ENCODE data around the gene ORC5.
"Not testable (repeated sequence)": the region's sequence is repeated elsewhere in the genome, so short reads cannot be mapped to it uniquely, and the experiment has no call there.

Gene ORC5

DNA sequence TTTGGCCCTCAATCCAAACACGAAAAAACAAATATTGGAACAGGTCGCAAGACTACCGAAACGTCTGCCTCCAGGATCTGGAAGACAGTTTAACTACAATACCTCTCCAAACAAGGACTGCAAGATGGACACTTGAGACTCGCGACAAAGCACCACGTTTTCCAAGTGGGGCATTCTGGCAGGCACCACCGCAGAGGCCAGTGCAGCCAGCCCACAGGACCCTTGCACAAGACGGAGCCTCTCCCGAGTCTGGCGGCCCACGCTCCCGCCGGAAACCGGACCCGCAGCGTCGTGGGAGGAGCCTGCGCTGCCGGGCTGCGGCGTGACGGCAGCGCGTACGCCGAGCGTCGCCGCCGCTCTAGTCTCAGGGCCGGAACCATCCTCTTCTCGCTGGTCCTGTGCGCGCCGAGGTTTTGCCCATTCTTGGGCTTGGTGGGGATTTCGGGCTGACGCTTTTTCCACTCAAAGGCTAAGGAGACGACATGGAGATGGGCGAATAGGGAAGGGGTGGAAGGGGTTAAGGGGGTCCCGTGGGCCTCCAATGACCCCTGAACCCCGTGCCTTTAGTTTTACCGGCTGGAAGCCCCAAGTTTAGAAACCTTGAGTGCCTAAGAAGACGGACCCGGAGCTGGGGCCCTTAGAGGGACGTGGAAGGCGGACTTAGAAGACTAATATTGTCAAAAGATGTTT lies at the start of gene ORC5:
ORC5 (minus strand) TSS at position 283 of the 690 bp plus-strand sequence; CDS start at position 174, 109 bp downstream.
- peak; percentile 89 for DNase-seq (ENCODE audit: low spot score)

DNA sequence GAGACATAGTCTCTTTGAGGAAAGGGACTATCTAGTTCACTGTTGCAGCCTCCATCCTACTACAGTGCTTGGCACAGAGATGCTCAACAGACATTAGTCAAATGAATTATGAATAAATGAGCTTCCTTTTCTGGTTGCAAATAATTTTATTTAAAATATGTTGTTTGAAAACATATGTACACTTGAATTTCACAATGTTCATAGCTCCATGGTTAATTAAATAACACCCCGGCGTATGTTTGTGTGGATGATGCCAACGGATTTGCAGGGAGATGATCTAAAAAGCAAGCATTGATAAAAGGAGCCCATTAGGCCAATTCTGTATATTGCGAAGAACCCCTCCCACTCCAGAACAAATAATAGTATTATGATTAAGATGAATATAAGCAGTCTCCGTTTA lies 47.8 kb upstream of the ORC5 start:
- no peak for DNase-seq (ENCODE audit: low spot score)

- no peak for DNase-seq (ENCODE audit: low spot score)
Measured at GRCh38 chr7:104255194-104255593, 47.4 kb upstream of the ORC5 start.

- no peak for DNase-seq (ENCODE audit: low spot score)
Measured at GRCh38 chr7:104254696-104255095, 46.9 kb upstream of the ORC5 start.

DNA sequence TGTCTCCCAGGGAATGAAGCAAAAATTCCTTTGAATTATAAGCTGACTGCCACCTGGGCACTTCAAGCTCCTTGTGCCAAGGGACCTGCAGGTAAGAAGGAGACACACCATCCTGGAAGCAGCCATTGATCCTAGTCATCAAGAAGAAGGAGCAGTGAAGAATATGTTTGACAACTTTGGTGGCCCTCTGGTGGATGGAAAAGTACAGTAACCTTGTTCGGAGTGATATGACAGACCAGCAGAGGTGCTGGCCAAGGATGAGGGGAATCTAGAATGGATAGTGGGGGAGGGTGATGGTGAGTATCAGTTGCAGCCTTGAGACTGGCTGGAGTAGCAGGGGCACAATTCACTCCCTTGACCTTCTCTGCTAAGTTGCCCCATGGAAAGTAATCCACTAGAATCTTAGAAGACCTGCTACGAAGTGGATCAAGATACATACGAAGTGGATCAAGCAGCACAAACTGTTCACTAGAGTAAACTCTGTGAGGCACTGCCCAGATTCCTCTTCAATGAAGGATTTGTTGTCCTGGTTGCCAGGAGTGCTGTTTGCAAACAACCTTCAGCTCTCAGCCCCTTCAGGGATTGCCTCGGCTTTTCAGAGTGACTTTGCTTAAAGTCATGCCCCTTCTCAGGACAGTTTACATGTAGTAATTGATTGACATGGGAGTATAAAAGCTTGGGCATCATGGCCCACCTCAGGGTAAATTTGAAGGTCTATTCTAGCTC lies 44.8 kb upstream of the ORC5 start:
- DNase-seq (ENCODE audit: low spot score) = peak; percentile 29

- no peak for DNase-seq (ENCODE audit: low spot score)
Measured at GRCh38 chr7:104242638-104243037, 34.8 kb upstream of the ORC5 start.

GRCh38 chr7:104241538-104242209 lies 33.9 kb upstream of the ORC5 start:
- DNase-seq (ENCODE audit: low spot score) = peak; percentile 15

- DNase-seq (ENCODE audit: low spot score) = no peak
Measured at GRCh38 chr7:104241135-104241534, 33.3 kb upstream of the ORC5 start.

- DNase-seq (ENCODE audit: low spot score) = no peak
Measured at GRCh38 chr7:104240401-104240800, 32.6 kb upstream of the ORC5 start.

GRCh38 chr7:104234990-104235389 lies 27.2 kb upstream of the ORC5 start:
- DNase-seq (ENCODE audit: low spot score) = not testable (repeated sequence)

DNA sequence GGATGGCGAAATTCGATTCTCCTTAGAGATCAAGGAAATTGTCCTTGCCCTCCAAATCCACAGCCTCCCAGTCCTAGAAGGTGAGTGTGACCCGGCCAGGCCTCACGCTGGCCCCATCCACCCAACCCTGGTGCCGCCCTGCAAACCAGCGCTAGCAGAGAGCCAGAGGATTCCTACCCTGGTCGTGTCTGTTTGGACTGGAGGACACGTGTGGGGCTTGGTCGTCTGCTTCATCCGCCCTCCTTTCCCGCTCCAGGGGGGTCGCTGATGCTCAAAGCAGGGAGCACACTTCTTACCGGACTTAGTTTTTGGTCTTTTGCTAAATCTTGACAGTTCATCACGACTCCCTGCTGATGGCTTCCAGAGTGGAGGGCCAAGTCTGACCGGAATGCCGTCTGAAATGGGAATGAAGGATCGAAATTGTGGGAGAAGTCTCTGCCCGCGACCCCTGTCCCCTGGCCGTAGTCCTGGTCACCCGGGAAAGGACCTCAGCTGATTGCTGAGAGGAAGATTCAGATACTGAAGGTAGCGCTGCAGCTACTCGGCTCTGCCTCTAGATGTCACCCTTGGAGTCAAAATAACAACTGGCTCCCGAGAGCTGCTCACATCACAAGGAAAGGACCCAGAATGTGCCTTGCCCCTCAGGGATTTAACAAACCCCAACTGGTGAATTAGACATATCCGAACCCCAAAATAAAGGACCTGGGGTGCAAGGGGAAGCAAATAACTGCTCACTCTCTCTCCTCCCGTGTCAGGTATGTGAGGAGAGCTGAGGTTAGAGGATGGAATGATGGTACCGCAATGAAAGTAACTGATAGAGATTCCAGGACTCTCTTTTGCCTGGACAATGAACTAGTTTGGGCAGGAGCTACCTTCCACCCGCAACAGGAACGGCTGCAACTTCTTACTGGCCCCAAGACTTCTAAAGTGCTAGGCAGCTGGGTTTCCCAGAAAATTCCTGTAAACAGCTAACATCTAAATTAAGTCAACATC lies 23.5 kb upstream of the ORC5 start:
- peak; percentile 81 for DNase-seq (ENCODE audit: low spot score)

DNA sequence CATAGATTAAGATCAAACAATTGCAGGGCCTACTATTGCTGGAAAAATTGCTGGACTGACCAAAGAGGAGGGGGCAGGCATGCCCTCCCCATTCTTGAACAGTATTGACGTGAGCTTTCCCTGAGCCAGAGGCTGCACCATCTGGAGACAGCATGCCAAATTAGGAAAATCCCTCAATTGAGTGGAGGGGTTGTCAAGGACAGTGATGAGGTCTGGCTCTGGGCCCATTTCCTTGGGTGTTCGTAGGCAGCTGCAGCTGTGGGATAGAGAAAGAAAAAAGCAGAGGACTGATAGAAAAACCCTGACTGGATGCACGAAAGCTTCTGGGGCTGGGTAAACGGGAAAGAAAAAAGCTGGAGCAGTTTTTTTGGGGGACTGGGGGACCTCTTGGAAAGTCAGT lies 22.8 kb upstream of the ORC5 start:
- no peak for DNase-seq (ENCODE audit: low spot score)

- DNase-seq (ENCODE audit: low spot score) = no peak
Measured at GRCh38 chr7:104228442-104228841, 20.6 kb upstream of the ORC5 start.

DNA sequence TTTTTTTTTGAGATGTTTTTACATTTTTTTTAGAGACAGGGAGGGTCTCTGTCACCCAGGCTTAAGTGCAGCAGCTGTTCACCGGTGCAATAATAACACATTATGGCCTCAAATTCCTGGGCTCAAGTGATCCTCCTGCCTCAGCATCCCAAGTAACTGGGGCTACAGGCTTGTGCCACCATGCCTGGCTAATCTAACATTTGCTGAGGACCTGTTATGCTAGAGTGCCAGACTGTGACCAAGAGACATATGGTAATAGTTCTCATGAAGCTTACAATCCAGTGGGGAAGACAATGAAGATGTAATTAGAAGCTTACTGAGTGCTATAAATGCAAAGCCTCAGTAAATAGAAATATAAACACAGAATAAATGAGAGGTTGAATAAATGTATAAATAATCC lies 17.6 kb upstream of the ORC5 start:
- no peak for DNase-seq (ENCODE audit: low spot score)

DNA sequence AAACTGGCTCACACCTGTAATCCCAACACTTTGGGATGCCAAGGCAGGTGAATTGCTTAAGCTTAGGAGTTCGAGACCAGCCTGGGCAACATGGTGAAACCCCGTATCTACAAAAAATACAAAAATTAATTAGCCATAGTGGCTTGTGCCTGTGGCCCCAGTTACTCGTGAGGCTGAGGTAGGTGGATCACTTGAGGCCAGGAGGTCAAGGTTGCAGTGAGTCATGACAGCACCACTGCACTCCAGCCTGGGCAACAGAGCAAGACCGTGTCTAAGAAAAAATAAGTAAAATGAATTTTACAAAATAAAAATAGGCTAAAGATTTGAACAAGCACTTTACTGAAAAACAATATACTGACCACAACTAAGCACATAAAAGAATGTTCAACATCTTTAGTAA lies 9.8 kb upstream of the ORC5 start:
- DNase-seq (ENCODE audit: low spot score) = no peak

DNA sequence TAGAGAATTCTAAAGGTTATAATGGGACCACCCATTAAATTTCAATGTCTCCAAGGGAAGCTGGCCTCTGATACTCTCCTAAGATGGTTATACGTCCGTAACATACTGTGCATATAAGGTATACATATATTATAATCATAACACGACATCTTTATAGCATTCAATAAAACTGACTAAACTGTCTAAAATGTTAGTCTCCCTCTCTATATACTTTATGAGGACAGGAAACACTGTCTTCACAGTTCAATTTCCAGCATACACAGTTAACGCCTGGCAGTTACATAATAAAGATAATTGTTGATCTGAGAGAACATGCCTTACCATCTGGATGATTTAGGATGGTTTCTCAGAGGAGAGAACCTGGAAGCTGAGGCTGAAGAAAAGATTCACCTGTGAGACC lies 1.2 kb upstream of the ORC5 start:
- DNase-seq (ENCODE audit: low spot score) = no peak

DNA sequence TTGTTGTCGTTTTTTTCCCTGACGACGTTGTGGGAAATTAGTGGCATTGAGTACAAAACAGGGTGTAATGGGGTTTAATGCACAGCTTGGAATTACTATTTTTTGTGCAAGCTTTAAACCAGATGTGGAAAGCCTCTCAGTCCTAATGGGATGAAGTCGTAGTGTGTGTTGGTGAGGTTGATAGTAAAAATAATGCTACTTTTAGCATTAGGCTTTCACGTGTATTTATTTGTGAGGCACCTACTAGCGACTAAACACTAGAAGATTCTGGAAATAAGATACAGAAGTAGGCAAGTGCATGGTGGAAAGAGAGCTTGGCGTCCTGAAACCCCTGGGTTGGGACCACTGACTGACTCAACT lies 588 bp upstream of the ORC5 start:
- no peak for DNase-seq (ENCODE audit: low spot score)

- peak; percentile 67 for DNase-seq (ENCODE audit: low spot score)
Measured at GRCh38 chr7:104207348-104207730, 474 bp downstream of the ORC5 start.

DNA sequence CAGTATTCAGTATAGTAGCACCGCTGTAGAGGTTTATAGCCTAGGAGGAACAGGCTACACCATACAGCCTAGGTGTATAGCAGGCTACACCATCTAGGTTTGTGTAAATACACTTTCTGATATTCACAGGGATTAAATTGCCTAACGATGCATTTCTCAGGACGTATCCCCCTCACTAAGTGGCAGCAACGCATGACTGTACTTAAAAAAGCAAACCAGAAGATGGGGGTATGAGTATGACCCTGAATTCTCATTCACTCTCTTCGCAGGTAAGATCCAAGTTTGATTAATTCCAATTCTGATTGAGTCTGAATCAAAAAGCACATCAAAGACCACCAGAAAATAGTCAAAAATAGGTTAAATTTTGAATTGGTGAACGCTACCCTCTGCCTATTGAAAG lies 972 bp downstream of the ORC5 start:
- peak; percentile 52 for DNase-seq (ENCODE audit: low spot score)

GRCh38 chr7:104198673-104199278 lies 9.0 kb downstream of the ORC5 start:
- DNase-seq (ENCODE audit: low spot score) = no peak

GRCh38 chr7:104196161-104196560 lies 11.7 kb downstream of the ORC5 start:
- no peak for DNase-seq (ENCODE audit: low spot score)

DNA sequence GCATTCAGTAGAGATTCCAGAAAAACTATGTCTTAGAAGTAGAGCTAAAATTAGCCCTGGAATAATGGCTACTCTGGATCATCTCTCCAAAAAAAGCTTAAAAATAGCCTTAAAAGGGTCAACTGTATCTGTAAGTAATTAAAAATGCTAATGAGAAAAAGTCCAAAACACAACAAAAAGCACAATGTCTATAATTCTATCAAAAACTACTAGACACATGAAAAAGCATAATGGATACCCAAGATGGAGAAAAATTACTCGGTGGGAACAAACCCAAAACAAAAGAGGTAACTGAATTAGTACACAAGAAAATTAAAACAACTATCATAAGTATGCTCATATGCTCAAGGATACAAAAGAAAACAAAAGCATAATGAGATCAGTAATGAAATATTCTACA lies 15.4 kb downstream of the ORC5 start:
- DNase-seq (ENCODE audit: low spot score) = no peak
